8988T (cell line): ENCODE measurements around the gene DIPK1B.
A peak's percentile ranks its signal among the peaks of the same experiment; 100 is the strongest.

Experiments
- DNase-seq: peaks from one replicate; pipeline ENCODE4 v3.0.0; 2011

The DIPK1B gene

GRCh38 chr9:136686794-136687711 is 25.3 kb upstream of the DIPK1B start, which contains the start of gene AGPAT2:
AGPAT2 (minus strand) TSS chr9:136687457; CDS start chr9:136687357, 100 bp downstream.
- peak; percentile 96 for DNase-seq

- DNase-seq, result no peak
Measured at GRCh38 chr9:136687721-136688223, 24.6 kb upstream of the DIPK1B start.

DNA sequence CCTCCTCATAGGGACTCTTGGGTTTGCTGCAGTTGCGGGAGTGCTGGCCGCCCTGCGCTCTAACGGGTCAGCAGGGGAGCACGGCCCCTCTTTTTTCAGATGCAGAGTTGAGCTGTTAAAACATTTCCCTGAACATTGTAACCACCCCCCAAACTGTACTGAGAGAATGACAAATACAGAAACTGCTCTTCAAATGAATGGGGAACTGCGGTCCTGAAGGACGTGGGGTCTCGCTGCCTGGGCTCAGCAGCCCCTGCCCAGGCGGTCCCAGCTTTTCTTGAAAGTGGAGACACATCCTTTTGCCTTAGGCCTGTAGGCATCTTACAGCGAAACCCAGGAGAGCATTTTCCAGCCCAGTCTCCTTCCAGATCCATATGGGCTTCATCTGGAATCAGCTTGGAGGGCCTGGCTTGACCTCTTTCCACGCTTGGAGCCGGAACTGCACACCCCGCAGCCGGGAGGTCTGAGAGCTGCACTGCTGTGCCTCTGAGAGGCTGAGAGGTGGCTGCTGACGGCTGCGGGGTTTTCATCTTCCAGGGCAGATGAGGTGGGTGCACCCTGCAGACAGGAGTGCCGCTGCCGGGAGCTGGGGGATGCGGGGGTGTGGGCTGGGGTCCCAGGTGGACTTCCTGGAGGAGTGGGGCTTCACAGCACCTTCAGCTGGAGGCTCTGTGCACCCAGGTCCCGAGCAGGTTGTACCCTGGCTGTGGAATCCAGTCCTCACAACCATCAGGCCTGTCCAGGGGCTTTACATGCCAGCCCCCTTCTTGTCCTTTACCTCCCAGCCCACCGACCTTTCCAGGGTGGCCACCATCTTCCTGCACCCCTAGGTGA is 23.9 kb upstream of the DIPK1B start:
- no peak for DNase-seq

DNA sequence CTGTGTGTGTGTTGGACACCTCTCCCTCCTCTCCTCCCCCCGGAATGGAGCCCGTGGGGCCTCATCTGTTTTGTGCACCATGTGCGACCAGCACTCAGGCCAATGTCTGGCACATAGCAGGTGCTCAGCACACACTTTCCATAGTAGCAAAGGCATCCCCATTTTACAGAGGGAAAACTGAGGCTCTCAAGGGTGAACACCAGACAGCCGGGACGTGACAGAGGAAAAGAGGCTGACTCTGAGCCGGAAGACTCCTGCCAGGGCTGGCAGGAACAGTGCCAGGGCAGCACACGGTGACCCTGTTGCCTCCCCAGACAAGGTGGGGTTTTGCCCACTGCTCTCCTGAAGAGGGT is 23.3 kb upstream of the DIPK1B start:
- DNase-seq, result no peak

- no peak for DNase-seq
Measured at GRCh38 chr9:136690104-136690805, 22.1 kb upstream of the DIPK1B start.

GRCh38 chr9:136690806-136691261 is 21.5 kb upstream of the DIPK1B start:
- DNase-seq, result no peak

- DNase-seq, result no peak
Measured at GRCh38 chr9:136691316-136692184, 20.8 kb upstream of the DIPK1B start.

DNA sequence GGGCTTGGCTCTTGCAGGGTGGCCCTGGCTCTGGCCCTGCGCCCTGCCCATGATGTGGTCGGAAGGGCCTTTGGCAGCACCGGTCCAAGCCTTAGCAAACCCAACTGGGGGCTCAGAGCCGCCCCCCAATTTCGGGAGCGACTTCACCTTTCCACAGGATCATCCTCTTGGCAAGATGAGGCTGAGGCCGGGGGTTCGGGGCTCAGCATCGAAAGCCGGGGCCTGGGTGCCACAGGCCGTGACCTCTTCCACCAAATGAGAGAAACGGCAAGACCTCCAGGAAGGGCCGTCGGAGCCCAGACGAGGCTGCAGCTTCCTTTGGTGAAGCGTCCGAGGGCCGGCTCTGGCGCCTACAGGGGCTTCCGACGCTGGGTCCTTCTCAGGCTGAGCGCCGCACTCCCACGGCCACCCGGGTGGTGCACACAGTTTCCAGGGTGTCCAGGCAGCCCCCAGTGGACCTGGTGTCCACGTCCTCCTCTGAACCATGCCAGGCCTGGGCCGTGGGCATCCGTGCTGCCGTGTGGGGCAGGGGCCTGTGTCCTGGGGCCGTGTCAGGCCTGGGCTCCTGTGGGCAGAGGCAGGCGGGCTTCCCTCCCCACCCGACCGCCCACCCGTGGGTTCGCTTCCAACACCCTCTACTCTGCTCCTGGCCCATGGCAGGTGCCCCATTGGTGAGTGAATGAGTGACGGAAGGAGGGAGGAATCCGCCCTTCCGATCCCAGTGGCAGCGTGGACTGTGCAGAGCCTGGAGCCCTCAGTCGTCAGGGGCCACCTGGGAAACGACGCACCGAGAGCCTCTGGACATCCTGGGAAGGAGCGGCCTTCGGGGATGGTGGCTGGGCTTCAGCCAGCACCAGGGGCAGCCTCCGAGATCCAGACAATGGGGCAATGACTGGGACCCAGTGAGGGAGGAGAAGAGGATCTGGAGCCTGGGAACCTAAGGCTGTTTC is 19.9 kb upstream of the DIPK1B start:
- no peak for DNase-seq

DNA sequence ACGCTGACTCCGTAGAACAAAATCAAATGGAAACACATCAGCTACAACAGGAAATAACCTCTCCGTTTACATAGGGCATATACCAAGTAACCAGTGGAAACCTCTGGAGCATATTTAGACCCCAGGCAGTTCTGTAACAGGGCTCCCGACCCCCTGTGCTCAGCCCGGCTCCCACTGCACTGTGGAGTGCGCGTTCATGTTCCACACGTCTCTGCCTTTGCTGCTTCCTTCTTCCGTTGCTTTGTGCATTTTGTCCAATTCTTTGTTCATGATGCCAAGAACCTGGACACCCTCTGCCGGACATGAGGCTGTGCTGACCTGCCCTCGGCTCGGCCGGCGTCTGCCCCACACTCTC is 19.3 kb upstream of the DIPK1B start:
- DNase-seq, result no peak

DNA sequence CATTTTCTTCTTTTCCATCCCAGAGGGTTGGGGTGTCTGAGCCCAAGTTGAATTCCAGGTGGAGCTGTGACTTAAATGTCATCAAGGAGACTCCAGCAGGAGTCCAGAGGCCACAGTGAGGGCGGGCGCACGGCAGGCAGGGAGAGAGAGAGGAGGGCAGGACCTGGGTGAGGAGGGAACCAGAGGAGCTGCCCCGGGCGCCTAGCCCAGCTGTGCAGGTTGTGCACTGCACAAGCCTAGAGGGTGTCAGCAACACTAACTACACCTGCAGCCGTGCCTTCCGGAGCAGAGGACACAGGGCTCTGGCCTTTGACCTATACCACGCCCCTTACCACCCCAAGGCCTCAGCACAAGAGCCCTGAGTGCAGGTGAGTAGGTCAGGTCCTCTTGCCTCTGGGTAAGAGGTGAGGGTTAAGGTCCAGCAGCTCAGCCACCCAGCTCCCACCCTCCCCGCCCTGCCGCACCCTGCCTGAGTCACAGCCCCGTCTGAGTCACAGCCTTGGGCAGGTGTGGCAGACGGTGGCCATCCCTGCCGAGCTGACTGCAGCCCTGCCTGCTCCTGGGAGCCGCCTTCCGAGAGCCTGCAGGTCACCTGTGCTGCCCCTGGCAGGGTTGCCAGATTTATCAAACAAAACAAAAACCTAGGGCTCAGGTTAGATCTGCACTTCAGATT is 18.7 kb upstream of the DIPK1B start:
- DNase-seq, result peak; percentile 99

DNA sequence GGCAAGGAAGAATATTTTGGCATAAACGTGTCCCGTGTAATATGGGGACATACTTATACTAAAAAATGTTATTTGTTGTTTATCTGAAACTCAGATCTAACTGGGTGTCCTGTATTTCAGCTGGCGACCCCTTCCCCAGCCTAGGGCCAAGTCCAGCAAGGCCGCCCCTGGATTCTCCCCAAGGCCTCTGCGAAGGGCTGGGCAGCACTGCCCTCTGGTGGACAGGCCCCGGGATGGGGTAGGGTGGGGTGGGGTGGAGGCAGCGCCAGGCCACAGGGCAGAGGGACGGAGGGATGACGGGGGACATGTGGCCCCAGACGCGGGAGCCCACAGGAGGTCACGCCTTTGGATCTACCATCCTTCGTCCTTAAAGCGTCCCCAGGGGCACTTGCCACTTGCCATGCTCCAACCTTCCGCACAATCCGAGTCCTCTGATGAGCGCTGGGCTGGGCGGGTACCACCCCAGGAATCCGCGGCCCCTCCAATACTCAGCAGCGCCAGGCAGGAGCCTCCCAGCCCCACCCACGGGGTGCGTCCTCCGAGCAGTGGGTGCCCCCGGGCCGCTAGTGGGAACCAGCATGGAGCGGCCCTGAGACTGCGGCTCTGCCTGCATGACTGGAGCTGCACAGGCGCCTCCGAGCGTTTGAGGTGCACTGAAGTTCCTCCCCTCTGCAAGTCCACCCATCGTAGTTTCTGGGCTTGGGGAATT is 18.1 kb upstream of the DIPK1B start:
- peak; percentile 97 for DNase-seq

DNA sequence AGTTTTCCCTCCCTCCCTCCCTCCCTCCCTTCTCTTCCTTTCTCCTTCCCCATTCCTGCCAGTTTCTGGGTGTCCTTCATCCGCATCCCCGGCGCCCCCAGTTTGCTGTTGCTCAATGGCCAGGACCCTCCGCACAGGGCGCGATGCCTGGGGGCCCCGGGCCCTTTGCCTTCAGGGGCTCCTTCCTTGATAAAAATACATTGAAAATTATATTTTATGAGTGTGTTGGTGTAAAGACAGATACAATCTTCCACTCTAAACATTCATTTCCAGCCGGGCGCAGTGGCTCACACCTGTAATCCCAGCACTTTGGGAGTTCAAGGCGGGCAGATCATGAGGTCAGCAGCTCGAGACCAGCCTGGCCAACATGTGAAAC is 17.5 kb upstream of the DIPK1B start:
- DNase-seq, result no peak

GRCh38 chr9:136695435-136695895 is 16.9 kb upstream of the DIPK1B start:
- no peak for DNase-seq

GRCh38 chr9:136695955-136696354 is 16.4 kb upstream of the DIPK1B start:
- DNase-seq, result no peak

- no peak for DNase-seq
Measured at GRCh38 chr9:136696502-136696901, 15.9 kb upstream of the DIPK1B start.

DNA sequence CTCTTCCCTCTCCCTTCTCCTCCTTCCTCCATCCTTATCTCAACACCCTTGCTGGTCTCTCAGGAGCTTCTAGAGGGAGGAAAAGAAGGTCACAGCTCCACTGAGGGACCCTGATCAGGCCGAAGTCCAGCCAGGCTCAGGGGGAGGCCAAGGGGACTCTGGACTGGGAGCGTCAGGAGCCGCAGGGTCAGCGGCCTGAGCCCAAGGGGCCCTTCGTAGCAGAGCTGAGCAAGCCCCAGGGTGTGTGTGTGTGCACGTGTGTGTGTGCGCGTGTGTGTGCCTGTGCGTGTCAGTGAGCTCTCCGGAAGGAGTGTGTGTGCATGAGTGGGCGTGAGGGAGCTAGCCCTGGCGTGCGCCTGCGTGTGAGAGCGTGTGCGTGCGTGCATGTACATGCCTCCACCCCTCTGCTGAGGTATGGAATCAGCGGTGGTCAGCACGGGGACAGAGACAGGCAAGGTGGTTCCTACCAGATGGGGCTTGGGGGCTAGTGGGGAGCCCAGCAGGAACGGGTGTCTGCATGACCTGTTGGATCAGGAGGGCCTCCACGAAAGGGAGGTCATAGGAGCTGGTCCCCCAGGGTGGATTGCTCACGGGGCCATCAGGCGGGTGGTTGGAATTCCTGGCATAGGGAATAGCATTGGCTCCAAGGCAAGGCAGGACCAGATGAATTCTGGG is 15.1 kb upstream of the DIPK1B start:
- no peak for DNase-seq

DNA sequence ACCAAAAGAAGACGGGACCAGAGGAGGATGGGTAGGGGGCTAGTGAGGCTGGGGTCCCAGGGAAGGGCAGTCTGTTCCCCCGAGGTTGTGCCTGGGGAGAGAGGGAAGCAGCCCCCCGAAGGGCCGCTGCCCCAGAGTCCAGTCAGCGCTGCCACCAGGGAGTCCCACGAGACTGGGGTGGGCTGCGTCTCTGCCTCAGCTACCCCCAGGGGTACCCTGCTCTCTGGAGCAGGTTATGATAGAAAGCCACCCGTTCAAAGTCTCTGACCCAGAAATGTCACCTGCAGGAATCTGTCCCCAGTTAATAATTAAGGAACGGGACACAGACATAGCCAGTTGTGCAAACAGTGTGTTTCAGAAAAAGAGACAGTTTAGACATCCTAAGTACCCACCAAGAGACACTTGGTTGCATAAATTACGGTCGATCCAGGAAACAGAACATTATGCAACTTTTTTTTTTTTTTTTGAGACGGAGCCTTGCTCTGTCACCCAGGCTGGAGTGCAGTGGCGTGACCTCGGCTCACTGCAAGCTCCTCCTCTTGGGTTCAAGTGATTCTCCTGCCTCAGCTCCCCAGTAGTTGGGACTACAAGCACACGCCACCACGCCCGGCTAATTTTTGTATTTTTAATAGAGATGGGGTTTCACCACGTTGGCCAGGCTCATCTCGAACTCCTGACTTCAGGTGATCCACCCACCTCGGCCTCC is 14.4 kb upstream of the DIPK1B start:
- no peak for DNase-seq

DNA sequence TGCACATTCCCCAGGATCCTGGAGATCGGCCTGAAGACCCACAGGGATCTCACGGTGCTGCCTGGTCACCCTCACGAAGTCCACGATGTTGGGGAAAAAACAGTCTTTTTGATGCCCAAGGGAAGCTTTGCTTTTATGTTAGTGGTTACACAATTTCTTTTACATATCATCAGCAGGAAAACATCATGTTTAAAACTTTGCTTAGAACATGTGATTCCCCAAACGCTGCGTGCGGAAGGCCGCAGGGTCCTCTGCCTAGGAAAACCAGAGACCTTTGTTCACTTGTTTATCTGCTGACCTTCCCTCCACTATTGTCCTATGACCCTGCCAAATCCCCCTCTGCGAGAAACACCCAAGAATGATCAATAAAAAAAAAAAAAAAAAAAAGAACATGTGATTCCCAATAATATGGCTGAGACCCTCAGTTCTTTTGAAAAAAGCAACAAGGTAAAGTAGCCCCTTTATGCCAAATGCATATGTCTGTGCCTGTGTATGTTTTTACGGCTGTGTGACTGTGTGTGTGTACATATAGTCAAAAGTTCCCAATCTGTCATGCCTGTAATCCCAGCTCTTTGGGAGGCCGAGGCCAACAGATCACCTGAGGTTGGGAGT is 13.6 kb upstream of the DIPK1B start:
- no peak for DNase-seq
